GM12874 (cell line): ENCODE data around the gene ZBTB47.

Source experiments
- TF ChIP-seq, protein P1 (sequence below): IDR thresholded peaks from 2 replicates; pipeline ENCODE4 v1.5.1; 2011; ENCODE audit warnings: low read depth, mild to moderate bottlenecking, control low read depth, low read length, moderate library complexity; ENCODE audit not compliant: insufficient read depth

The ZBTB47 gene

DNA sequence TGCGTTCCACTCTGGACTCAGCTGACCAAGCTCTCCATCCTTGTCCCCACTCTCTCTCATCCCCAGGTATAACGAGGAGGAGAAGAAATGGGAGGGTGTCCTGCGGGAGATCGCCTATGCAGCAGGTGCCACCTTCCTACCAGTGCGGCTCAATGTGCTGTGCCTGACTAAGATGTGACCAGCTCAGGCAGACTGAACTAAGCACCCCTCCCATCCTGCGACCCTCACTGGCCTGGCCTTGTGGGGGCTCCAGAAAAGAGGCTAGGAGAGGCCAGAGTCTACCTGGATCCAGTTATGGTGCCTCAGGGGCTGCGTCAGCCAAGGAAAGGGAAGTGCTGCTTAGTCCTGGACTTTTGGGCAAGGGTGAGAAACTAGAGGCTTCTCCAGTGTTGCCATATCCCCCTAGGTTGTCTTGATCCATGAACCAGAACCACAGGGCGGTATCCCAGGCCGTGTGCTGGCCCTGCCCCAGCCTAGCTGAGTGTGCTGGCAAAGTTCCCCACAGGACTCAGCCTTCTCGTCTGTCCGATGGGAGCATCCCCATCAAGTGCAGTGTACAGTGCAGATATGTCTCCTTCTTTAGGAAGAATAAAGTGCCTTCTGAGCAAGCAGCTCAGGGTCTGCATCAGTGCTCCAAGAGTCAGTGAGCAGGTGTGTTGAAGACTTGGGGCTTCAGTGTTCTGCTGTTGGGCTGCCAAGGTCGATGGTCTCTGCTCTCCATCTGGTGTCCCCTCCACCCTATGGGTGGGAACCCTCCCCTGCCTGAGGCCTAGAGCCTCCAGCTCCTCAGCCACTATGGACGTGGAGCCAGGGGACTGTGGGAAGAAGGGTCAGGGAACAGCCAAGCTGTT, 38.5 kb downstream of the ZBTB47 start:
- TF ChIP-seq, protein P1, sequence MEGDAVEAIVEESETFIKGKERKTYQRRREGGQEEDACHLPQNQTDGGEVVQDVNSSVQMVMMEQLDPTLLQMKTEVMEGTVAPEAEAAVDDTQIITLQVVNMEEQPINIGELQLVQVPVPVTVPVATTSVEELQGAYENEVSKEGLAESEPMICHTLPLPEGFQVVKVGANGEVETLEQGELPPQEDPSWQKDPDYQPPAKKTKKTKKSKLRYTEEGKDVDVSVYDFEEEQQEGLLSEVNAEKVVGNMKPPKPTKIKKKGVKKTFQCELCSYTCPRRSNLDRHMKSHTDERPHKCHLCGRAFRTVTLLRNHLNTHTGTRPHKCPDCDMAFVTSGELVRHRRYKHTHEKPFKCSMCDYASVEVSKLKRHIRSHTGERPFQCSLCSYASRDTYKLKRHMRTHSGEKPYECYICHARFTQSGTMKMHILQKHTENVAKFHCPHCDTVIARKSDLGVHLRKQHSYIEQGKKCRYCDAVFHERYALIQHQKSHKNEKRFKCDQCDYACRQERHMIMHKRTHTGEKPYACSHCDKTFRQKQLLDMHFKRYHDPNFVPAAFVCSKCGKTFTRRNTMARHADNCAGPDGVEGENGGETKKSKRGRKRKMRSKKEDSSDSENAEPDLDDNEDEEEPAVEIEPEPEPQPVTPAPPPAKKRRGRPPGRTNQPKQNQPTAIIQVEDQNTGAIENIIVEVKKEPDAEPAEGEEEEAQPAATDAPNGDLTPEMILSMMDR = no peak

DNA sequence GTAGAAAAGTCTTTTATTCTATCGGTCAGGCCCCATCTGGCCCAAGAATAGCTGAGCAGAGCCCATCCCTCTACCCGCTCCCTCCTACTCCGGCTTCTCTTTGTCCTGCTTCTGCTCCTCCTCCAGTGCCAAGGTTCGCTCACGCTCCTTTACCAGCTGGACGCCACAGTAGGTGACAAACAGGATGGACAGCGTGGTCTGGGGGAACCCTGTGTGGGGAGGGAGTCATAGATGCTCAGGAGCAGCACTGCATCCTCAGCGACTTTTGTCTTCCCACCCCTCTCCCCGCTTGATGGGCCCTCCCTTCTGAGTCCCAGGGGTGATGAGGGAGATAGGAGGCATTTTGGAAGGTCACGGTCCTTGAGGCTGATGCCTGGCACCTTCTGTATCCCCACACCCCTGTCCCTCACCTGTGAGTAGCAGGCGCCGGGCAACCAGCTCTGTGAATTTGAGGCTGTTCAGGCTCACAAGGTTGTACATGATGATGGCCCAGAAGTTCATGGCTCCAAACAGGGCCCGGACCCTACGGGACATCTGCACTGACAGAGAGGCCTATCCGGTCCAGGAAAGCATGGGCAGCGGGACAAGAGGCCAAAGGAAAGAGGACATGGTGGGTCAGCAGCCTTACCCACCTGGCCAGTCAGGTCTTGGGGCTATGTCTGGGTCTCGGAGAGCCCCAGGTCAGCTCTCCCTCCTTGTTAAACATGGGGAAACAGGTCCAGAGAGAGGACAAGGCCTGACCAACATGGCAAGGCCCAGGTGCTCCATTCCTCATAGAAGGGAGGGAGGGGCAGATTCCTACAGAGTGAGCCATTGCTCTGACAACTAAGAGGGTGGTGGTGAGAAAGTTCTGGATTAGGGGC, 39.4 kb downstream of the ZBTB47 start:
- TF ChIP-seq, protein P1 = no peak

DNA sequence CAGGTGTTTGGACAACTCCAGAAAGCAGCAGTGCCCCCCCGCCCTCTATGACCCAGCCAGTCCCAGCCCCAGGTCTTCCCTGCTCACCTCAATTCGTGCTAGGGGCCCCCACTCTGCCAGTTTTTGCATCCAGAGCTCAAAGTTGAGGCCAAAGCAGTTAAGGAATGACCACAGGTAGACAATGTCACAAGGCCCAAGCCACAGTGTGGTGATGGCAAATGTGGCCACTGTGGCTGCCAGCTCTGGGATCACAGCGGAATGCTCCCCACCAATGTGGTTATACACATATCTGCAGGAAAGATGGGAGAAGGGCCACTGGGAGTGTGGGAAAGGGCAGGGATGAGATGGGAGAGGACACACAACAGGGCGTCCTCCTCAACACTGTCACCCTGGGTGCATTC, 40.0 kb downstream of the ZBTB47 start:
- TF ChIP-seq, protein P1 = no peak

DNA sequence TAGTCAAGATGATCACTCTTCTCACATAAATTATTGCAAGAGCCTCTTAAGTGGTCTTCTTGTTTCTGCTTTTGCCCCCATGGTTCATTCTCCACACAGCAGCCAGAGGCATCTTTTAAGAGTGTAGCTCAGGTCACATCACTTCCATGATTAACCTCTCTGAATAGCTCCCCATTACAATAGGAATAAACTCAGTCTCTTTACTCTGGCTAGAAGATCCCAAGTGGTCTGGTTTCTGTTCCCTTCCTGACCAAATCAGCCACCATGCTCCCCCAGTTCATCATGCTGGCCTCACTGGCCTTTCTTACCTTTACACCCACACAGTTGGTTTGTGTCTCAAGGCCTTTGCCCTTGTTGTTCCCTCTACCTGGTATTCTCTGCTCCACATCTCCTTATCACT, 40.9 kb downstream of the ZBTB47 start:
- TF ChIP-seq, protein P1 = no peak

DNA sequence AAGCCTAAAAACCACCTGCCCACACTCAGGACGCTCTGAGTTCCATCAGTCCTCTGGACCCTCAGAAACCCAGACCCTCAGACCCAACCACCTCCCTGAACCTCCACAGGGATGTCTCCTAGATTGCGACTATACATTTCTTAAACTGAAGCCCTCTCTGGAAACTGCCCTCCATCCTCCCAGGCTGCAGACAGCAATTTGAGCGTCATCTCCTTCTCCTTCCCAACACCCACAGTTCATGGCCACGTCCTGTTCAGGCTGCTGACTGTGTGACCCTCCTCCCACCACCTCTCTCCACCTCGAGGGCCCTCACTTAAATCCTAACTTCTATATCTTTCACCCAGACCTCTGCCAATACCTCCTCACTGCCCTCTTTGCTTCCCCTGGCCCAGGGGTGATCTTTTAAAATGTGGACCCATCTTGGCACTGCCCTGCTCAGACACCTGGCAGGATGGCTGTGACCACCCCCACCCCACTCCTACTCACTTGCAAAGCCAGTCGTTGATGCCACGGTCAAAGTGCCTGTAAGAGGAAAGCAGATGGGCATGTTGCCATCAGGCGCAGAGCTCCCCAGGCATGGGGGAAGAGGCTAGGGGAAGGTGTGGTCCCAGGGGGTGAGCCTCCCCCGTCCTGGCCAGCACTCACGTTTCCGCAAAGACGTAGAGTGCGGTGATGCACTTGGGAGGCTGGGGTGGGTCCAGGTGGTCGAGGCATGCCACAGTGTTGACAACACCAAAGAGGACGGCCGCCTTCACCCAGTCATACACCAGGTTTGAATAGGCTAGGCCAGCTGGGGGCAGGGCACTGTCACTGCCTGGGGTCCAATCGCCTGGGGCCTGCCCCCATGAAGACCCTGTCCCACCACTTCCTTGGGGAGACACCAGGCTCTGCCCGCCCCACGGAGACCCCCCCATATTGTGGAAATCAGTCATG, 43.1 kb downstream of the ZBTB47 start:
- TF ChIP-seq, protein P1 = no peak

DNA sequence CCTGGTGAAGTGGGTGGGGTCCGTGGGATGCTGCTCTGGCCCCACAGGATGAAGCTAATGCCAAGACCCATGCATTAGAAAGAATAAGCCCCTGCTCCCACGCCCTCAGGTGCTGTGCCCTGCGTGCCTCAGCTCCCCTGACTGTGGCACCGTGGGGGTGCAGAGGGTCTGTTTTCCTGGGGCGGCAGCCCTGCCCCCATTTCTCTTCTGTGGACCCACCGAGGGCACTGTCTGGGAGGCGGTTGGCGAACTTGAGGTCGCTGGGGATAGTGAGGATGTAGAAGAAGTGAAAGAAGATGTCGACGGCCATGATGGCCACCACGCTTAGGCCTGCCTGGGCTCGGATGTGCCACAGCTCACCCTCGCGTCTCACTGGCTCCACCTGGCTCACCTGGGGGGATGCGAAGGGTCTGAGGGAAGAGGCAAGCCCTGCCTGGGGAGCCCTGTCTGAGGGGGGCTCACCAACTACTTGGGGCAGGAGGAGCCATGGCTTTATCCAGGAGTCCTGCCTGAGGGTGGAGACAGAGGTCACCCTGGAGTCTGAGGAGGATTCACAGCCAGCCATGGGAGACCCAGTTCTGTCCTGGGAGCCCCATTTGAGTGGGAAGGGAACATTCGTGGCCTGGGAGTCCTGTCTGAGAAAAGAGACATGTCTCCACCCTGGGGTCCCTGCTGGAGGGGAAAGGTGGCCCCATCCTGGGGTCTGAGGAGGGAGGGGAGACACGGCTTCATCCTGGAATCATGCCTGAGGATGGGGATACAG, 44.0 kb downstream of the ZBTB47 start:
- TF ChIP-seq, protein P1 = no peak
